ENCODE data around the gene CHST6.
"Not testable (repeated sequence)": the region's sequence is repeated elsewhere in the genome, so short reads cannot be mapped to it uniquely, and the experiment has no call there.

The CHST6 gene

DNA sequence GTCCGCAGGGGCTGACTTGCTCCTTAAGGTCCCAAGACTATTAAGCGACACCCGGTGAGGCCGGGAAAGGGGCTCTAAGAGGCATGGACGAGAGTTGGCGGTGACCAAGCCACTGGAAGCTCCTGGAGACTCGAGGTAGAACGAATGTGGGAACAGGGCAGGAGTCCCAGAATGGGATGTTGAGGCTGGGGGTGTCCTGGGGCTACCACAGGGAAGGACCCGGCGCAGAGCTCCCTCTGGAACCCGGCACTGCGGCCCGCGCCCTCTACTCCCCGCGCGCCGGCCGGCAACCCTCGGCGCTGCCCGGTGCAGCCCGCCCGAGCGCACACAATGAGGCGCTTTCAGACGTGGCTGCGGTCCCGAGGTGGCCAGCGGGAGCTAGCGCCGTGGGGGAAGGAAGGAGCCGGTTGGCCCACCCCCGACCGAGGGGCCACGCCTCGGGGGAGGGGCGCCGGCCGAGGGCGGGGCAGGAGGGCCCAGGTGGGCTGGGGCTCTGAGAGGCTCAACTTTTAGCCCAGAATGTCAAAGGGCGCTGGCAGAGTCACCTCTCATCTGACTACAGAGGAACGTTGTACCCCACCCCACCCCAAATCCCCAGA is at the start of gene CHST6:
Gene CHST6, minus strand, starts transcription at position 366 of the 599 bp plus-strand sequence. CDS start 15,613 bp downstream, outside the sequence.
- DNase-seq, result no peak

DNA sequence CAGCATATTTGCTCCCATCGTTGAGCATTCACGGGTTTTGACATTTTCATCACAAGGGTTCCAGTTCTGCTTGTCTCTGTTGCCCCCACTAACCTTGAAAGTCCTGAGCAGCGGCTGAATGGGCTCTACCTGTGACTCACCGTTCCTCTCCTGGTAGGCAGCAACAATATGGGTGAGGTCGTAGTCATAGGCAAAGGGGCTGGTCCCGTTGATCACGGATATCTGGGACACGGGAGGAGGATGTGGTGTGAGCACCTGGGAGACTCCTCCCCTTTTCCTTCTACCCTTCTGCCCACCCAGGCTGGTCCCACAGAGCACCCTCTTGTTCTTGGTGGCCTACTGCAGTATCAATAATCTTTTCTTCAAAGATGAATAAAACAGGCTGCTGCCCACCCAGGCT is 47.2 kb upstream of the CHST6 start:
- DNase-seq, result not testable (repeated sequence)

DNA sequence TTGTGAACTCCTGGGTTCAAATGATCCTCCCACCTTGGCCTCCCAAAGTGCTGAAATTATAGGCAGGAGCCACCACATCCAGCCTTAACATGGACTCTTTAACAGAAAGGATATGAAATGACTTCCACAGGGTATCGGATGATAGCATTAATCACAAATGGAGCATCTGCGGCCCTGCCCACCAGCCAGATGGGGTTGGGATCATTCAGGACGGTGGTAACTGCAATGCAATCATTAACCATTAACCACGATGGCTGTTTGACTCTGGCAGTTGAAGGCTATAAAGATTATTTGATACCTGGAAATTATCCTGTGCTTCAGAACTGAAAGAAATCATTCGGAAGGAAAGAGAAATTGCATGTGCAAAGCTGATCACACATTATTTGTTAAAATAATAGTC is 46.0 kb upstream of the CHST6 start:
- DNase-seq, result no peak

DNA sequence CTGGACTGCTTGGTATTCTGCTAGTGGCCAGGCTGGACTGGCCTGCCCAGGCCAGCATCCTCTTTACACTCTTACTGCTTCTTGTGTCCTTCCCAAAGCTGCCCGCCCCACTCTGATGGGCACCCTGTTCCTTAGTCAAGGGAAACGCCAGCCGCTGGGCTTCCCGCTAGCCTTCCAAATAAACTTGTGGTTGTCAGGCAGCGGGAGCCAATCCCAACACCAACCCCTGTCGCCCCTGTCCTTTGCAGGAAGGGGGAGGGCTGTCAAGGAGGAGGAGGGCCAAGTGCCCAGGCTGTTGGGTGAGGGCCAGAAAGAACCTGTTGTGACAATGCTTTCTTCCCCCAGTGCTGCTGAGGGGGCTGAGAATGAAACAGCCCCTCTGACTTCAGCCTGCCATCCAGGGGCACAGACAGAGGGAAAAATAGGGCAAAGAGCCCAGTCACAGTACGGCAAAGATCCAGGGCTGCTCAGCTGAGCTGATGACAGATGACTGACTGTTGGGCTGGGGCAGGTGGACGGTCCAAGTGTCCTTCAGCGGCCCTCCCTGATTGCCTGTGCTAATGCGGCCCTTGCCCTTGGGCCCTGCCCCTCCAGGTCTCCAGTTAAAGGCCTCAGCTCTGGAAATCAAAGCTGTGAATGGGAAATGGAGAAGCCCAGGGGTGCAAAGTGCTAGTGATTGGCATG is 43.8 kb upstream of the CHST6 start:
- DNase-seq, result not testable (repeated sequence)

DNA sequence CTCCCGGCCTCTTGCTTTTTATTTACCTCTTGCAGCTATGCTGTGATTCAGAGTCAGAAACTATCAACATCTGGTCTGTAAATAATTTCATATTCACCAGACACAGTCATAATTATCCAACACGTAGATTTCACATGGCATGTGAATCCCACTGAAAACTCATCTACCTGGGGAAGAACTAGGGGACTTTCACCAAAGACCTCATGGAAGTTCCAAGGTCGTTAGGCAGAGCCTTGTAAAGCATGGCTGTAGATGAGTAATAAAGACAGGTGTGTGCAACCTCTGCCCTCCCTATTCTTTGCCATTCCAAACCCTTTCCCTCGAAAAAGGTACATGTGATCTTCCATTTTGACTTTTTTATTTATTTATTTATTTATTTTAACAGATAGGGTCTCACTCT is 42.5 kb upstream of the CHST6 start:
- DNase-seq, result no peak

DNA sequence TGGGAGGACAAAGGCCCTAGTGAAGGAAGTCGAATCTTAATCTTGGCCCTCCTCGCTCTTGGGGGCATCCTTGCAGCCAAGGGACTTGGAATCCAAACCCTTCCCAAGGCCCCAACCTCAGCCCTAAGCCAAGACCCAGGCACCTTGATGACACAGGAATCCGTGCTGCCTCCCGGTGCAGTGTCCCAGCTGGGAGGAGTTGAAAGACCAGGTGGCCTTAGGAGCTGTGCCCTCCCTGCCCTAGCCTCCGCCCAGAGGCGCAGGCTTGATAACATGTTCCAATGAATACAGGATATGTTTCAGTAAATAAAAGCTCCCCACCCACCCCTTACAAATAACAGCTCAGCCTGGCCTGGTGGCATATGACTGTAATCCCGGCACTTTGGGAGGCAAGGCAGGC is 40.7 kb upstream of the CHST6 start, which contains the start of gene CHST5:
Gene CHST5, minus strand, starts transcription at position 208 of the 400 bp plus-strand sequence. CDS start 5,724 bp downstream, outside the sequence.
- DNase-seq, result no peak

DNA sequence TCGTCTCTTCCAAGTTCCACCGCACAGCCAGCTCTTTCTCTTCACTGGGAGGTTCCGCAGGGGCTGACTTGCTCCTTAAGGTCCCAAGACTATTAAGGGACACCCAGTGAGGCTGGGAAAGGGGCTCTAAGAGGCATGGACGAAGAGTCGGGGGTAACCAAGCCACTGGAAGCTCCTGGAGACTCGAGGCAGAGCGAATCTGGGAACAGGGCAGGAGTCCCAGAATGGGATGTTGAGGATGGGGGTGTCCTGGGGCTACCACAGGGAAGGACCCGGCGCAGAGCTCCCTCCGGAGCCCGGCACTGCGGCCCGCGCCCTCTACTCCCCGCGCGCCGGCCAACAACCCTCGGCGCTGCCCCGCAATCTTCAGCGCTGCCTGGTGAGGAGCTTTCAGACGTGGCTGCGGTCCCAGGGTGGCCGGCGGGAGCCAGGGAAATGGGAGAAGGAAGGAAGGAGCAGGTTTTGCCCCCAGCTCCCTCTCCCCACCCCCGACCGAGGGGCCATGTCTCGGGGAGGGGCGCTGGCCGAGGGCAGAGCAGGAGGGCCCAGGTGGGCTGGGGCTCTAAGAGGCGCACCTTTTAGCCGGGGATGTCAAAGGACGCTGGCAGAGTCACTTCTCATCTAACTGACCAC is 40.1 kb upstream of the CHST6 start:
- DNase-seq, result no peak

DNA sequence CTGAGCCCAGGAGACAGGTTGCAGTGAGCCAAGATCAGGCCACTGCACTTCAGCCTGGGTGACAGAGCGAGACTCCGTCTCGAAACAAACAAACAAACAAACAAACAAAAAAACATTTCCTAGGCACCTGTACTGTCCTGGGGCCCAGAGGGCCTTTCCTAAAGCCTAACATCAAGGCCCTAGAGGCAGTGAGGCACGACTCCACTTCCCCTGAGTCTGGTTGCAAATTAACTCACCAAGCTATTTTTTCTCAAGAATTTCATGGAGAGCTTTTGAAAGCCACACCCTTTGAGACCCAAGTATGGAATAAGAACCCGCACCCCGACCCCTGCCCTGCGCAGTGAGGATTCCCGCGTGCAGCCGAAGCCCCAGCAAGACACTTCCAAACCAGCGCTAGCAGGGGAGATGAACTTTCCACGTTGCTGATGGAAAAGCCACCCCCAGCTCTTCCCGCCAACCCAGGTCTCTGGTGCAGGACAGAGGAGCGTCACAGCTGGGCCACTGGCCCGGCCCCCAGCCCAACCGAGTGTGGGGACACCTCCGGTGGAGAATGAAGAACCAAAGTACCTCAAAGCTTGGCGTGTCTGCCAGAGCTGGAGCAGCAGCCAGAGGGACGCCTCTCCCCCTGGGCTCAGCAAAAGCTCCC is 39.4 kb upstream of the CHST6 start:
- DNase-seq, result no peak

DNA sequence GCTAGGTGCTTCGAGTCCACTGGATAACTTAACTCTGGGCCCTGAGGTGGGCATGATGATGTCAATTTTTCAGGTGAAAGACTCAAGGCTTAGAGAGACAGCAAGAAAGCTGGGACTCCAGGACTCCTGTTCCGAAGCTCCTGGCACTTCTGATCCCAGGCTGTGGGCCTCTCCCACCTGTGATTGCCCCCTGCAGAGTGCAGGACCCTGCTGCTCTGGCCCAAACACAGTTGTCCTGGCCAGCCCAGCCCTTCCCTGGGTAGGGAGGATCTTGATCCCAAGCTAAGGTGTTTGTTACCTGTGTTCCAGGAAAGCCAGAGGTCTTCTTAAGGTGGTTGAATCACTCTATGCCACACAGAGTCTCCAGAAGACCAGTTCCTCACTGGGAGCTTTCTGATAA is 37.5 kb upstream of the CHST6 start:
- DNase-seq, result no peak

DNA sequence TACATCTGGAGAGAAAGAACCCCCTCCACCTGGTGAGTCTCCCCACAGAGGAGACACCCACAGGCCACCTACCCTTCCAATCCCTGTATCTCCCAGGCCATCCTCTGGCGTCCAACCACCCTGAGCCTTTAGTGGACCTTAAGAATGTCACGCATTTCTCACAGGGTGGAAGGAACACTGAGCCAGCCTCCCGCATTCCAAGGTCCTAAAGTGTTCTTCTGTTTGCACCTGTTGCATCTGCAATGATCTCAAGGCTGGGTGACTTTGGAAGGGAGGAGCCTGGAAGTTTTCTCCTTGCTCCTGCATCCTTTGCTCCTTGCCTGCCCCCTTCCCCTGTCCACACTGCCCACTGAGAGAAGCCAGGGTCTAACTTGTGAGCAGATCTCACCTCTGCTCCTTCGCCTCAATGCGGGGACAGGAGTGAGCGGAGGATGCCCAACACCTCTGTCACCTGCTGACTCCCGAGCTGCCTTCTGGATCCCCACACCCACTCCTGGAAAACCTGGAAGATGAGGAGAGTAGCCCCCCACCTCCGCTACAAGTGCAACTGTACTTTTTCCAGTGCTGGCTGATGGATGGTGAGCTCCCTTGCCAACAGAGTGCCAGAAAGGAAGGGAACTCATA is 37.0 kb upstream of the CHST6 start:
- no peak for DNase-seq

DNA sequence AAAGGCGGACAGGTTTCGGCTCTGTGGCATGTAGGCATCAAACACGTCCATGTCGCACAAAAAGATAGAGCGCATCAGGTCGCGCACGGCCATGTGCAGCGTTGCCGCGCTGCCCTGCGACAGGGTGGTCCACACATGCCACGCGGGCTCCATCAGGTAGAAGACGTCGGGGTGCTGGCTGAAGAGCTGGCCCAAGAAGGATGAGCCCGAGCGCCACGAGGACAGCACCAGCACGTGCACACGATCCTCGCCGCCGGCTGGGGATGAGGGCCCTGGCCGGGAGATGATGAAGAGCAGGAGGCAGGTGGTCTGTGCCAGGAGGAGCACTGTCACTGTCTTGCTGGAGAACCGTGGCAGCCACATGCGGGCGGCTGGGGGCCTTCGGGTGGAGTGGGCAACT is 34.7 kb upstream of the CHST6 start:
- no peak for DNase-seq

DNA sequence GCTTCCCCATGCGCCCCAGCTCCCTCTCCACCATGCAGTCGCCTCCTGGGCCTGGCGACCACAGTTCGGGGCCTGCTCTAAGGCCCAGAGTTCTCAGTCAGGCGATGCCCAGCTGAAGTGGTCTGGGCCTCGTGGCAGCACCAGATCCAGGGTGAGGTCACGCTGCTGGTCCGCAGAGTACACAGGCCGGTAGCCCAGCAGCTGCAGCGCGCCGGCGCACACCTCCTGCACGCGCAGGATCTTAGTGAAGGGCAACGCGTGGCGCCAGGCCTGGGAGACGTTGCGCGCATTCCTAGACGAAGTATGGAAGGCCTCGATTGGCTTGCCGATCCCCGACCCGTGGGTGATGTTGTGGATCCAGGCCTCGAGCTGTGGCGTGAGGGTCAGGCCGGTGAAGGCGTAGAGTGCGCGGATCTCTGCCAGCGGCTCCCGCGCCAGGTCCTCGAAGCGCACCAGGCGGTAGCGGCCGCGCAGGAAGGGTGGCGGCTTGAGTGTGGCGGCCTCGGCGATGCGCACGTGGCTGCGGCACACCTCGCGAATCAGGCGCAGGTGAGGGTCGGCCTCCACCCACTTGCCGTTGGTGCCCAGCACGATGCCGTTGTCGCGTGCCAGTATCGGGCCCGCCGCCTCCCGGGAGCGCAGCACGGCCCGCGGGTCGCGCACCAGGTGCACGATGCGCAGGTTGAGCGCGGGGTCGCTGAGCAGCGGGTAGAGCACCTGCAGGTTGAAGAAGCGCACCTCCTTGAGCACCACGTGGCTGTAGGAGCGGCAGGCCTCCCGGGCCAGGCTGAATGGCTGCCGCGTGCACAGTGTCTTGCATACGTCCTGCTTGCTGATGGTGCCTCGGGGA is 34.0 kb upstream of the CHST6 start:
- no peak for DNase-seq

DNA sequence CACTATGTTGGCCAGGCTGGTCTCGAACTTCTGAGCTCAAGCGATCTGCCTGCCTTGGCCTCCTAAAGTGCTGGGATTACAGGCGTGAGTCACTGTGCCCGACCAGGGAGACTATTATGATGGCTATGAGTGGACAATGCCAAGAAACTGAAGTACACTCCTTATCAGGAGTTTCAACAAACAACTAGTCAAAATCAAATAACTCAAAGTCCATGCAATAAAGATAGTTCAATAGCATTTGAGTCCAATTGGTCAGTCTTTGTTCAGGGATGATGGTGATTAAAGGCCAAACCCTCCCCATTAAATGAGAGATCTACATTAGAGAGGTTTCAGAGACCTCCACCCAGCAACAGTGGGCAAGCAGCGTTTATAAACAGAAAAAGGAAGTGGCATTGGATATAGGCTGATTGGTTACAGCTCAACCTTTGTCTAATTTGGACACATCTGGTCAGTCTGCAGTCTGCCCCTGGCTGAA is 32.6 kb upstream of the CHST6 start:
- no peak for DNase-seq

DNA sequence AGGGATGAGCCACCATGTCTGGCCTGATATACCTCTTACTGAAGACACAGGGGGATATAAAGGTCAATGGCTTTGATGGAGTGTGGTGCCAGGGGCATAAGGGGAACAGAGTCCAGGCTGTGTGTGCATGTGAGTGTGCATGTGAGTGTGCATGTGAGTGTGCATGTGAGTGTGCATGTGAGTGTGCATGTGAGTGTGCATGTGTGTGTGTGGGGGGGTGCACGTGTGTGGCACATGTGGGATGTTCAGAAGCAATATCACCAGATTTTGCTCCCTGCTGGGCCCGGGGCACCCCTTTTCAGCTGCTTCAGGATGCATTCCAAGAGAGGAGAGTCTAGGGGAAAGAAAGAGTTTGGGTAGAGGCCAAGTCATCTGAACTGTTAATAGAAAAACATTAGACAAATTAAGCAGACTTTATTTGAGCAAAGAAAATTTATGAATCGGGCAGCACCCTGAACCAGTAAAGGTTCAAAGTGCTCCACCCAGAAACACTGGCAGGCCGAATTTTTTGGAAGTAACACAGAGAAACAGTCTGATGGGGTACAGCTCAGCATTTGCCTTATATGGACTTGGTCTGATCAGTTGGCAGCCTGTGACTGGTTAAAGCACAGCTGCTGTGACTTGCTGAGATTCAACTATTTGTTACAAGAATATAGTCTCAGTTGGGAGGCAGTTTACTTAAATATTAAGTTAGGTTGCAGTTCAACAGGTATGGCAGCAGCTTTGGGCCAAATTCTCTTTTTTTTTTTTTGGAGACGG is 31.0 kb upstream of the CHST6 start:
- no peak for DNase-seq

DNA sequence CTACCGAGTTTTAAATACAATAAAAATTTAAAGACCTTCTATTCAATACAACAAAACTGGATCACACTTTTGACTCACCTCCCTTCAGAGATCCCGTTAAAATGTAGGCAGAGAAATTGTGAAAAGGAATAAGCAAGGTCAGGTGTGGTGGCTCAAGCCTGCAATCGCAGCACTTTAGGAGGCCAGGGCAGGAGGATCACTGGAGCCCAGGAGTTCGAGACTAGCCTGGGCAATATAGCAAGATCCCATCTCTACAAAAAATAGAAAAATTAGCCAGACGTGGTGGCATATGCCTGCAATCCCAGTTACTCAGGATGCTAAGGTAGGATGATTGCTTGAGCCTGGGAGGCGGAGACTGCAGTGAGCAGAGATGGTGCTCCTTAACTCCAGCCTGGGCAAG is 23.9 kb upstream of the CHST6 start:
- no peak for DNase-seq

DNA sequence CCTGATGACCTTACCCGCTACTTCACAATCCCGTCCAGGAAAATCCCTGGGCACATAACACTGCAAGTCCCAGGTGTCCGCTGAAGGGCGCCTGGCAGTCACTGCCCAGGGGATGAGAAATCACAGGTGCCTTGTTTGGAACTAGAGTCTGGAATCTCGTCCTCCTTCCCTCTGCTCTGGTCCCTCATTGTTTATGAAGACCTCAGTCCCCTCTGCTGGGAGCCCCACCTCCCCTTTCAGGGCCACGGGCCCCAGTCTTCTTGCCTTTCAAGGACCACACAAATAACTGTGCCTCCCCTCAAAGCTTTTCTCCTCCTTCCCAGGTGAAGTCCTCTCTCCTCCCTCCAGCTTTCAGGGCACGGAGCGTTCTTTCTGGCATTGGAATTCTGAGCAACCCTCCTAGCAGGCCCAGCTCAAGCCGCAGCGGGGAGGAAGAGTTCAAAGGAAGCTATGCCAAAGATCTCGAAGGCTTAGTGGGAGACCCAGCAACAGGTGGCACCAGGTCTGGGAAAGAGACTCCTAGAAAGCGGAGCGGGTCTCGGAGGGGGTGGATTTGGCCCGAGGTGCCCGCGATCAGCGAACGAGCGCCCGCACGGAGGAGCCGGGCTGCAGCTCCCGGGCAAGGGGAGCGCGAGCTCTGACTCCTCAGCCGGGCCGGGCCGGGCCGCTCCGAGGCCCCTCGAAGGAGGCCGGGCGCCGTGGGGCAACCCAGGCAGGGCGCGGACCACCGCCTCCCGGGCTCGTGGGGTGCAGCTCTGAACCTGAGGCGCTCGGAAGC is 21.1 kb upstream of the CHST6 start:
- not testable (repeated sequence) for DNase-seq

DNA sequence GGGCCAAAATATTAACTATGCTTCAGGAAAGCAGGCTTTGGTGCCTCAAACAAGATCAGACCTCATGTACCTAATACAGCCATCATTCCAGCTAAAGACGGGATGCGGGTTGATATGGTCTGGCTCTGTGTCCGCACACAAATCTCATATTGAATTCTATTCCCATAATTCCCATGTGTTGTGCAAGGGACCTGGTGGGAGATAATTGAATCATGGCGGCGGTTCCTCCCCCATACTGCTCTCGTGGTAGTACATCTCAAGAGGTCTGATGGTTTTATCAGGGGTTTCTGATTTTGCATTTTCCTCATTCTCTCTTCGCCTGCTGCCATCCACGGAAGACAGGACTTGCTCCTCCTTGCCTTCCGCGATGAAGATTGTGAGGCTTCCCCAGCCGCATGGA is 19.1 kb upstream of the CHST6 start:
- DNase-seq, result no peak

DNA sequence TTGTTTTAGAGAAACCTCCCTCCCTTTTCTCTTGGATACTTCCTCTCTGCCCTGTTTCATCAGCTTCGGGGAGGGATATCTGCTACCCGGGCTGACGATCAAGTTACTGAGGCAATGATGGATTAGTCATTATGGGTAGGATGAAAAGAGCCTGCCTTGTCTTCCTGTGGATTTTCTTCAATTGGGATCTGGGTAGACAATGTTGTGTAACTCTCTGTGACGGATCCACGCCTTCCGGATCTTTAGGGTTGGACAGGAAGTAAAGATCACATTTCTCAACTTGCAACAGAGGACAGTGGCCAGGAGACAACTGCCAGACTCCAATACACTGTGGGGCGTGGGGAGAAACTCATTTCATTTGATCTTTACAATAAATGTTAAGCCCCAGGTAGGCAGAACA is 11.3 kb upstream of the CHST6 start:
- DNase-seq, result no peak

DNA sequence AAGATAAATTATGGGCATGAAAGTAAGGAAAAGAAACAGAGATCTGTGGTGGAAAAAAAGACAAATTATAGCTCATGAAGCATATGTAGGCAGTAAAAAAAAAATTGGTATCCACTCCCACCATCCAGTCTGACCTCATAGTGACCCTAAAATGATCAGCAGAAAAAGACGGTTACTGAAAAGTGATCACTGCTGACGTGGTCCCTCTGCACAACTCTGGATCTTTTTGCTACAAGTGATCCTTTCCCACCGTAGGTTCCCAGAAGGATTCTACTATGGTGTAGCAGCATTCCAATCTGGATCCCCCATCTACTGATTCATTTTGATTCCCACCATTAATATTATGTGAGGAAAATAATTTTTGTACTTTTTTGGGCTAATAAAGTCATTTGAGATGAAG is 10.9 kb upstream of the CHST6 start:
- DNase-seq, result no peak

DNA sequence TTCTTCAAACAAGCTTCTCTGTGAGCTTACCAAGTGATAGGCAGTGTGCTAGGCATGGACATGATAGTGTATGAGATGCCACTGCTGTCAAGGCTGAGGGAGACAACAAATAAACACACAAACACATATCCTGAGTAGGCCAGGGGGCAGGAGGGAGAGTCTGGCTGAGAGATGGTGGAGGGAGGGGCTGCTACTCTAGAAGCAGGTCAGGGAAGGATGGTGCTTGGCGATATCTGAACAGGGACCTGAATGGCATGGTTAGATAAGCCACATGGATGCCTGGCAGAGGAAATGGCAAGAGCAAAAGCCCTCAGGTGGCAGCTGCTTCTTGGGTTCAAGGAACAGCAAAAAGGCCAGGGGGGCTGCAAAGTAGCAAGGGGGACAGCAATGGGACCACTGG is 8.6 kb upstream of the CHST6 start:
- no peak for DNase-seq
